ENCODE results near the gene NOD2. TPM values are rescaled to one million over a fixed set of nuclear protein-coding genes. Genes with fewer than 3 reads are reported as not detected.
A peak's percentile ranks its signal among the peaks of the same experiment; 100 is the strongest.

Gene NOD2
- polyA plus RNA-seq, 1 donor = 0.67 TPM

DNA sequence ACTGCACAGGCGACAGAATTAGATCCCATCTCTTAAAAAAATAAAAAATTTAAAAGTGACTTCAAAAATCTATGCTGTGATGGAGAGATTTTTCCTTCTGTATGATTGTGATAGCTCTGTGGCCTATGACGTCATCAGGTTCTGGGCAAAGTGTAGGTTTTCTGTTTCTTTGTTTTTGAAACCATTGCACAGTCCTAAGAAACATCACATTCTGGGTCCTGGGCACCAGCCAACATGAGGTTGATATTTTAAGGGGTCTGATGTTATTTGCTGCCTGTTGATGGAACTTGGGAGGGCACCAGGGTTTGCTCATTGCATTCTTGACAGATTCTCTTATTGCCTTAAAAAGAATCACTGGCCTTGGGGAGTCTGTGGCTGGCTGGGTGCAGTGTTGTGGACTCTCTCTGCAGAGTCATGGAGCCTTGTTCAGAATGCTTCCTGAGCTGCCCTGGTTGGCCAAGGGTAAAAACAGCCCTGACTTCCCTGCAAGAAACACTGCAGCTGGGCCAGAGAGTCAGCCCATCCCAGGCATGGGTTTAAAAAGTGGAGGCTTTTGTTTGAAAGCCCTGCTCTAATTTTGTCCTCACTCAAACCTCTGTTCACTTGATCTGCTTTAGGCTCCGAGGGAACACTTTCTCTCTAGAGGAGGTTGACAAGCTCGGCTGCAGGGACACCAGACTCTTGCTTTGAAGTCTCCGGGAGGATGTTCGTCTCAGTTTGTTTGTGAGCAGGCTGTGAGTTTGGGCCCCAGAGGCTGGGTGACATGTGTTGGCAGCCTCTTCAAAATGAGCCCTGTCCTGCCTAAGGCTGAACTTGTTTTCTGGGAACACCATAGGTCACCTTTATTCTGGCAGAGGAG is 38.0 kb downstream of the NOD2 start:
- WGBS (ENCODE audit: insufficient coverage, low lambda C conversion rate) = 64% methylated on average over 1 of the region's 6 CpGs
- H3K36me3 ChIP-seq (ENCODE audit: control insufficient read depth, insufficient read depth, low read length) = no peaks in the 10 kb centered on the region
- H3K27me3 ChIP-seq (ENCODE audit: control insufficient read depth, insufficient read depth, low read length) = no peaks in the 10 kb centered on the region
- no peak overlapping the region for H3K4me3 ChIP-seq (ENCODE audit: low read length)
- H3K27ac ChIP-seq (ENCODE audit: low read length) = no peak overlapping the region
- no peak for DNase-seq
- H3K4me1 ChIP-seq (ENCODE audit: control insufficient read depth, insufficient read depth, low read length) = no peaks in the 10 kb centered on the region
- no peaks in the 10 kb centered on the region for H3K9me3 ChIP-seq (ENCODE audit: control insufficient read depth, low read depth, low read length)

DNA sequence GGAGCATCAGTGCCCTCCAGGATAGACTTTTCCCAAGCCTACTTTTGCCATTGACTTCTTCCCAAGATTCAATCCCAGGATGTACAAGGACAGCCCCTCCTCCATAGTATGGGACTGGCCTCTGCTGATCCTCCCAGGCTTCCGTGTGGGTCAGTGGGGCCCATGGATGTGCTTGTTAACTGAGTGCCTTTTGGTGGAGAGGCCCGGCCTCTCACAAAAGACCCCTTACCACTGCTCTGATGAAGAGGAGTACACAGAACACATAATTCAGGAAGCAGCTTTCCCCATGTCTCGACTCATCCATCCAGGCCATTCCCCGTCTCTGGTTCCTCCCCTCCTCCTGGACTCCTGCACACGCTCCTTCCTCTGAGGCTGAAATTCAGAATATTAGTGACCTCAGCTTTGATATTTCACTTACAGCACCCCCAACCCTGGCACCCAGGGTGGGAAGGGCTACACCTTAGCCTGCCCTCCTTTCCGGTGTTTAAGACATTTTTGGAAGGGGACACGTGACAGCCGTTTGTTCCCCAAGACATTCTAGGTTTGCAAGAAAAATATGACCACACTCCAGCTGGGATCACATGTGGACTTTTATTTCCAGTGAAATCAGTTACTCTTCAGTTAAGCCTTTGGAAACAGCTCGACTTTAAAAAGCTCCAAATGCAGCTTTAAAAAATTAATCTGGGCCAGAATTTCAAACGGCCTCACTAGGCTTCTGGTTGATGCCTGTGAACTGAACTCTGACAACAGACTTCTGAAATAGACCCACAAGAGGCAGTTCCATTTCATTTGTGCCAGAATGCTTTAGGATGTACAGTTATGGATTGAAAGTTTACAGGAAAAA is 38.8 kb downstream of the NOD2 start:
- Histone ChIP-seq H3K4me1 (ENCODE audit: control insufficient read depth, insufficient read depth, low read length) (no peaks in the 10 kb centered on the region), H3K27ac (ENCODE audit: low read length) (no peak overlapping the region), H3K9me3 (ENCODE audit: control insufficient read depth, low read depth, low read length) (no peaks in the 10 kb centered on the region), H3K4me3 (ENCODE audit: low read length) (no peak overlapping the region), H3K27me3 (ENCODE audit: control insufficient read depth, insufficient read depth, low read length) (no peaks in the 10 kb centered on the region), H3K36me3 (ENCODE audit: control insufficient read depth, insufficient read depth, low read length) (no peaks in the 10 kb centered on the region)
- no CpG with 5 or more reads among the region's 10 CpGs for WGBS (ENCODE audit: insufficient coverage, low lambda C conversion rate)
- DNase-seq = no peak

DNA sequence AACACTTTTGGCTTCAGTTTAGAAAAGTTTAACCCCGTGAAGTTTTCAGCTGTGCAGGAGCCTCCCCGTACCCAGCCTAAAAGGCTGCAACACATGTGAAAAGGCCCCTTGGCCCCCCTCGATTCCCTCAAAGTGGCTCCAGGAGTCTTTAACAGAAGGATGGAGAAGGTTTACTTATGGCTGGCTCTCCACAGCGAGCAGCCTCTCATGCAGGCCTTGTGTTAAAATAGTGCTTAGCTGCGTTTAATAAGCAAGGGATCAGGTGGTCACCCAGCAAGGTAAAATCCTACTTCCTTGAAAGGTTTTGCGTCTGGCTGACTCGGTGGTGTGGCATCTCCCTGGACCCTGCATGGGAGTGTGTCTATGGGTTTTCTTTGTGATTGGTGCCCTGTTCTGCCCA is 40.1 kb downstream of the NOD2 start:
- H3K4me1 ChIP-seq (ENCODE audit: control insufficient read depth, insufficient read depth, low read length) = no peaks in the 10 kb centered on the region
- H3K9me3 ChIP-seq (ENCODE audit: control insufficient read depth, low read depth, low read length) = no peaks in the 10 kb centered on the region
- H3K4me3 ChIP-seq (ENCODE audit: low read length) = no peak overlapping the region
- WGBS (ENCODE audit: insufficient coverage, low lambda C conversion rate) = no CpG with 5 or more reads among the region's 7 CpGs
- no peaks in the 10 kb centered on the region for H3K27me3 ChIP-seq (ENCODE audit: control insufficient read depth, insufficient read depth, low read length)
- H3K36me3 ChIP-seq (ENCODE audit: control insufficient read depth, insufficient read depth, low read length) = no peaks in the 10 kb centered on the region
- DNase-seq = no peak
- no peak overlapping the region for H3K27ac ChIP-seq (ENCODE audit: low read length)

DNA sequence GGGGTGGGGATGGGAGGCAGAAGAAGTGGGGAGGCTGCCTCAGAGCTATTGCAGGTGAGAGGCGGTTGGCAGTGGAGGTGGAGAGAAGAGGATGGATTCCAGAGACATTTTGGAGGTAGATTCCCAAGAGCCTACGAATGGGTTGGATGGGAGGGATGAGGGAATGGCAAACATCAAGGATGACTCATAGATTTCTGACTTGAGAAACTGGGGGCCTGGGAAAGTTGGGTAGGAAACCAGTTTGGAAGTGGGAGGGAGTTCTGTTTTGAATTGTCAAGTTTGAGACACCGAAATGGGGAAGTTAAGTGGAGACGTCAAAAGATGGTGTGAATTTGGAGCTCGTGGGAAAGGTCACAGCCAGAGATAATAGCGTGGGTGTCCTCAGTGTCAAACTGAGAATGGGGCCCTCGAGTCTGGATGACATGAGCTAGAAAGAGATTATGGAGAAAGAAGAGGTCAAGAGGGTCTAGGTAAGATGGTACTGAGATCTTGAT is 42.3 kb downstream of the NOD2 start:
- no peak for DNase-seq
- Histone ChIP-seq H3K4me1 (ENCODE audit: control insufficient read depth, insufficient read depth, low read length) (no peaks in the 10 kb centered on the region), H3K4me3 (ENCODE audit: low read length) (no peak overlapping the region), H3K36me3 (ENCODE audit: control insufficient read depth, insufficient read depth, low read length) (no peaks in the 10 kb centered on the region), H3K27ac (ENCODE audit: low read length) (no peak overlapping the region), H3K27me3 (ENCODE audit: control insufficient read depth, insufficient read depth, low read length) (no peaks in the 10 kb centered on the region), H3K9me3 (ENCODE audit: control insufficient read depth, low read depth, low read length) (no peaks in the 10 kb centered on the region)
- 90% methylated on average over 4 of the region's 7 CpGs for WGBS (ENCODE audit: insufficient coverage, low lambda C conversion rate)

DNA sequence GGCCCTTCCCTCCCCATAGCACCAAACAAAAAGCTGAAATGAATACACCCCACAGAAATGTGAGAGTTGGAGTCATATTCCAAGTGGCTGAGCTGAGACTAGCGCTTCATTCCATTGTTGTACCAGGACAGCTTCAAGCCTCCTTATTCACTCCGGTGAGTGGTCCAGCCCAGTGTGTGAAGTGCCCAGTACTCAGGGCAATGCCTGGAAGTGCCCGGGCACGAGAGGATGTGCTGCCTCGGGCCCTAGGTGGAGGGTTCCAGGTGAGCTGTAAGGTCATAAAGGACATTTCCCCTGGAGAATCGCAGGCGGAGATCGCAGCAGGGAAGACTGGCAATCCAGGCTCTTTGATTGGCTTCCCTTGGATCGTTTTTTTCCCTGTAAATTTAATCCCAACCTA is 43.0 kb downstream of the NOD2 start:
- Histone ChIP-seq H3K27ac (ENCODE audit: low read length) (no peak overlapping the region), H3K9me3 (ENCODE audit: control insufficient read depth, low read depth, low read length) (no peaks in the 10 kb centered on the region), H3K4me3 (ENCODE audit: low read length) (no peak overlapping the region), H3K27me3 (ENCODE audit: control insufficient read depth, insufficient read depth, low read length) (no peaks in the 10 kb centered on the region), H3K4me1 (ENCODE audit: control insufficient read depth, insufficient read depth, low read length) (peaks cover 4% of the 10 kb centered on the region), H3K36me3 (ENCODE audit: control insufficient read depth, insufficient read depth, low read length) (no peaks in the 10 kb centered on the region)
- no peak for DNase-seq
- WGBS (ENCODE audit: insufficient coverage, low lambda C conversion rate) = 100% methylated on average over 2 of the region's 9 CpGs

DNA sequence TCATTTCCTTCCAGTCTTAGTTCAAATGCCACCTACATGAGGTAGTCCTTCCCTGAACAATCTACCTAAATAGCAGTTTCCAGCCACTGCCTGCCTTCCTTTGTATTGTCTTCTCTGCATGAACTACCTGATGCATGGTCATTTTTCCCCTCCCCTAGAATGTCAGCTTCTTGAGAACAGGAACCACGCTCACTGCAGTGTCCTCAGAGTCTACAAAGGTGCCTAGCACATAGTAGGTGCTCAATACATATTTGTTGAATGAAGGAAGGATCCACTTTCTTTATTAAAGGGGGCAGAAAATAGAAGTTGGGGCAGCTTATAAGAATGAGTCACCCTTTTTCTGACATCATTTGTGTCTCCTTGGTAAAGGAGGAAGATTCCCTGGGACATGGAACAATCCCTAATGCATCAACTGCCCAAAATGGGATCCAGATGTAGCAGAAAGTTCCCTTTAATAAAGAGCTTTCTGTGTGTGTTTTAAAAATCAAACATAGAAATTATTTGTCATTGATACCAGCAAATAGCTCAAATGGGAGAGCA is 44.1 kb downstream of the NOD2 start:
- no CpG with 5 or more reads among the region's 1 CpG for WGBS (ENCODE audit: insufficient coverage, low lambda C conversion rate)
- Histone ChIP-seq H3K9me3 (ENCODE audit: control insufficient read depth, low read depth, low read length) (no peaks in the 10 kb centered on the region), H3K36me3 (ENCODE audit: control insufficient read depth, insufficient read depth, low read length) (no peaks in the 10 kb centered on the region), H3K27me3 (ENCODE audit: control insufficient read depth, insufficient read depth, low read length) (no peaks in the 10 kb centered on the region), H3K27ac (ENCODE audit: low read length) (no peak overlapping the region), H3K4me3 (ENCODE audit: low read length) (no peak overlapping the region), H3K4me1 (ENCODE audit: control insufficient read depth, insufficient read depth, low read length) (peaks cover 4% of the 10 kb centered on the region)
- no peak for DNase-seq

DNA sequence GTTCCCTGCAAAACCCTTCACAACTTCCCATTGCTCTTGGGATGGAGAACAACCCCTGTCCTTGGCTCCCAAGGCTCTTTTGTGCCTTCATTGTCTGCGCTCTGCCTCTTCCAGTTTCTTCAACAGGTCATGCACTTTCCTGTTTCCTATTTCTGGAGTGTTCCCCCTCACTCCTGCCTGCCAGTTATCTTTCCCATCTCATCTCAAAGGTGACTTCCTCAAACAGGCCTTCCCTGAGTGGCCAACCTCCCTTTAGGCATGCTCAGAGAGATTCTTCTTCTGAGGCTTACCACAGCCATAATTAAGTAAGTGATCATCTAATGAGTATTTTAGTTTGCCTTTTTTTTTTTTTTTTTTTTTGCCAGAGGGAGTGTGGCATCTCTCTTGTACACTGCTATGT is 45.6 kb downstream of the NOD2 start:
- H3K27me3 ChIP-seq (ENCODE audit: control insufficient read depth, insufficient read depth, low read length) = no peaks in the 10 kb centered on the region
- H3K4me1 ChIP-seq (ENCODE audit: control insufficient read depth, insufficient read depth, low read length) = peaks cover 4% of the 10 kb centered on the region
- no peaks in the 10 kb centered on the region for H3K36me3 ChIP-seq (ENCODE audit: control insufficient read depth, insufficient read depth, low read length)
- 80% methylated on average over 1 of the region's 1 CpG for WGBS (ENCODE audit: insufficient coverage, low lambda C conversion rate)
- no peak overlapping the region for H3K4me3 ChIP-seq (ENCODE audit: low read length)
- no peaks in the 10 kb centered on the region for H3K9me3 ChIP-seq (ENCODE audit: control insufficient read depth, low read depth, low read length)
- DNase-seq = no peak
- H3K27ac ChIP-seq (ENCODE audit: low read length) = no peak overlapping the region

DNA sequence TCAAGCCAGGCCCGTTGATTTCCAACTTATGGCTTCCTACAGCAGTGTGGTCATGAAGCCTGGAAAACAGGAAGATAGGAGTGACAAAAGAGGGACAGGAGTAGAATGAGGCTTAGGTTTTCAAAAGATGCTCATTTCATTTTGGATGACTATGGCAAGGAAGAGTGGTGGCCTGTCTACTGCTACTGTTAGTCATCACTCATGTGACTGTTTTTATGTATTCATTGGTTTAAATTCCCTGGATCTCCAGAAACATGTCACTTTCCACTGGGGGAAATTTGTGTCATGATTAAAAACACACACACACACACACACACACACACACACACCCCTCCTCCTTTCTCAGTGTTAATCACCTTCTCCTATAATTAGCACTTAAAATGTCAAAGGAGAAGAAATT is 47.3 kb downstream of the NOD2 start:
- H3K4me3 ChIP-seq (ENCODE audit: low read length) = no peak overlapping the region
- DNase-seq = no peak
- no peaks in the 10 kb centered on the region for H3K9me3 ChIP-seq (ENCODE audit: control insufficient read depth, low read depth, low read length)
- no peaks in the 10 kb centered on the region for H3K27me3 ChIP-seq (ENCODE audit: control insufficient read depth, insufficient read depth, low read length)
- H3K4me1 ChIP-seq (ENCODE audit: control insufficient read depth, insufficient read depth, low read length) = peaks cover 4% of the 10 kb centered on the region
- H3K36me3 ChIP-seq (ENCODE audit: control insufficient read depth, insufficient read depth, low read length) = peaks cover 4% of the 10 kb centered on the region
- 67% methylated on average over 1 of the region's 1 CpG for WGBS (ENCODE audit: insufficient coverage, low lambda C conversion rate)
- no peak overlapping the region for H3K27ac ChIP-seq (ENCODE audit: low read length)

DNA sequence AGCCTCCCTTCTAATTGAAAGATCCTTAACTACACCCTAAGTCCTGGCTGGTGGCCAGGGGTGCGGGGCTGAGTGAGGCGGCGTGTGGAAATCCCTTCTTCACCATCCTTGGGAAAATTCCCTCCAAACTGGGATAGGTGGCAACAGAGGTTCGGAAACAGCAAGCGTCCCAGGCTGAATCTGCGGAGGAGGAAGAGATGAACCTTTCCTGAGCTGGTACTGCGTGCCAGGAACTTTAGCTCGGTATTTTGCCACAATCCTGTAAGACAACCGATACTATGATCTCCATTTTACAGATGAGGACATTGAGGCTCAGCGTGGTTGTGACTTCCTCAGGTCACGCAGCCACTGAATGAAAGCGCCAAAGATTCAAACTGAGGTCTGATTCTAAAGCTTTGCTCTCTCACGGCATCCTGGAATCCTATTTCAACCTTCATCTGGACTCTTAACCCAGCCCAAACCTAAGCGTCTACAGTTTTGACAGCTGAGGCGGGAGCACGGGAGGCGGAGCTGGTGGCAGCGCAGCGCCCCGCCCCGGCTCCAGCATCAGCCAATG is 47.9 kb downstream of the NOD2 start:
- Histone ChIP-seq H3K27ac (ENCODE audit: low read length) (peak overlapping the region; percentile 35), H3K36me3 (ENCODE audit: control insufficient read depth, insufficient read depth, low read length) (peaks cover 6% of the 10 kb centered on the region), H3K4me1 (ENCODE audit: control insufficient read depth, insufficient read depth, low read length) (peaks cover 4% of the 10 kb centered on the region), H3K27me3 (ENCODE audit: control insufficient read depth, insufficient read depth, low read length) (no peaks in the 10 kb centered on the region), H3K4me3 (ENCODE audit: low read length) (peak overlapping the region; percentile 43), H3K9me3 (ENCODE audit: control insufficient read depth, low read depth, low read length) (no peaks in the 10 kb centered on the region)
- DNase-seq = no peak
- no CpG with 5 or more reads among the region's 21 CpGs for WGBS (ENCODE audit: insufficient coverage, low lambda C conversion rate)
